Fibroblast of lung (primary cell): ENCODE results near the gene ORC4. TPM values are rescaled to one million over a fixed set of nuclear protein-coding genes. Genes with fewer than 3 reads are reported as not detected.

Experiments
- DNase-seq, 2 donors: peaks; one replicate each; pipeline versions ENCODE4 v3.0.0 to v3.0.0-alpha.2; 2010; ENCODE audit warnings: low read depth in 2 of 2
- H2AFZ ChIP-seq: 2 replicates; pipeline ENCODE4 v1.5.1; 2012; ENCODE audit warnings: low read length, control low read depth, inconsistent platforms
- H3K27ac ChIP-seq: 2 replicates; pipeline ENCODE4 v1.5.1; 2011; ENCODE audit warnings: low read length, control low read depth; ENCODE audit not compliant: insufficient read depth
- H3K27me3 ChIP-seq: 2 replicates; pipeline ENCODE4 v1.5.1; 2011; ENCODE audit warnings: mild to moderate bottlenecking, low read length; ENCODE audit not compliant: control insufficient read depth, insufficient read depth
- H3K36me3 ChIP-seq: 2 replicates; pipeline ENCODE4 v1.5.1; 2011; ENCODE audit warnings: low read length; ENCODE audit not compliant: control insufficient read depth, insufficient read depth
- H3K4me1 ChIP-seq: 2 replicates; pipeline ENCODE4 v1.5.1; 2011; ENCODE audit warnings: low read length; ENCODE audit not compliant: control insufficient read depth, insufficient read depth; ENCODE audit errors: extremely low read depth
- H3K4me2 ChIP-seq: 2 replicates; pipeline ENCODE4 v1.5.1; 2011; ENCODE audit warnings: low read length, control low read depth; ENCODE audit not compliant: insufficient read depth; ENCODE audit errors: extremely low read depth
- H3K4me3 ChIP-seq, 4 experiments: fragments of 200-600 bp in 1 of 4; sonication (generic) in 1 of 4; replicated peaks in 1 of 4; 2 replicates each; pipeline ENCODE4 v1.5.1; 2011 to 2016; ENCODE audit warnings: low read length in 4 of 4, low read depth in 3 of 4, mild to moderate bottlenecking in 3 of 4, control low read depth in 2 of 4, inconsistent platforms in 1 of 4, mixed read lengths in 1 of 4; ENCODE audit not compliant: insufficient read depth in 1 of 4; ENCODE audit errors: control extremely low read depth in 1 of 4
- H3K79me2 ChIP-seq: 2 replicates; pipeline ENCODE4 v1.5.1; 2012; ENCODE audit warnings: mild to moderate bottlenecking, low read length, inconsistent platforms; ENCODE audit not compliant: control insufficient read depth, insufficient read depth
- H3K9ac ChIP-seq: 2 replicates; pipeline ENCODE4 v1.5.1; 2011; ENCODE audit warnings: mild to moderate bottlenecking, low read length, control low read depth; ENCODE audit not compliant: insufficient read depth
- H3K9me3 ChIP-seq: 2 replicates; pipeline ENCODE4 v1.5.1; 2012; ENCODE audit warnings: low read depth, low read length; ENCODE audit not compliant: control insufficient read depth, insufficient read depth
- H4K20me1 ChIP-seq: 2 replicates; pipeline ENCODE4 v1.5.1; 2011; ENCODE audit warnings: low read length; ENCODE audit not compliant: control insufficient read depth, insufficient read depth; ENCODE audit errors: extremely low read depth
- CTCF ChIP-seq, 2 donors: IDR thresholded peaks in 1 of 2; conservative IDR thresholded peaks in 1 of 2; 1 replicate in 1 of 2; 2 replicates in 1 of 2; pipeline ENCODE4 v1.5.1; 2011 to 2012; ENCODE audit warnings: low read length in 2 of 2, control low read depth in 1 of 2, inconsistent platforms in 1 of 2, low read depth in 1 of 2, mild to moderate bottlenecking in 1 of 2
- EZH2 ChIP-seq: IDR thresholded peaks from 2 replicates; pipeline ENCODE4 v1.5.1; 2012; ENCODE audit warnings: low read length, control low read depth, mild to moderate bottlenecking; ENCODE audit errors: missing control alignments
- polyA plus RNA-seq, 2 donors: library from polyadenylated mRNA; depleted of rRNA in 1 of 2; stranded (reverse) in 1 of 2; unstranded in 1 of 2; fragments of >200 nt; gene quantifications; 2 replicates each; pipeline ENCODE4 v1.2.1, GENCODE V29; 2011 to 2012; ENCODE audit warnings: missing spikeins in 1 of 2
- total RNA-seq: library from RNA; depleted of rRNA; stranded (reverse); fragments of >200 nt; gene quantifications from 2 replicates; pipeline ENCODE4 v1.2.1, GENCODE V29; 2014

Gene ORC4
- total and polyA plus RNA-seq, 2 donors (not counting 1 experiment from before 2014, with no cell fraction given) = 24.3 to 49.0 TPM

DNA sequence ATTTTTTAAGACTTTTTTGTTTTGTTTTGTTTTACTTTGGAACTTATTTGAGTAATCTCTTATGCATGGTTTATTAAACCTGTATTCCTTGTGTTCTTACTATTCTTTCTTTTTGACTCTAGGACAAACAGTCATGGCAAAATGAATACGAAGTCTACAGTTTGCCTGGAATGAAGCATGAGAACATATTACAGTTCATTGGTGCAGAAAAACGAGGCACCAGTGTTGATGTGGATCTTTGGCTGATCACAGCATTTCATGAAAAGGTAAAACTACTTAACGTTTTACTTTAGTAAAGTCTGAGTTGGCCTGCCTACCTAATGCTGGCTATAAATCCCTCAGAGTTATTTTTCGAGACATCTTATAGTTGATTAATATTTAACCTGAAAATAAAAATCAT, 103.4 kb downstream of the ORC4 start:
- Histone ChIP-seq H3K9me3 (no peaks in the 10 kb centered on the region), H3K4me3 (no peak overlapping the region), H3K79me2 (no peaks in the 10 kb centered on the region), H4K20me1 (peaks cover under 1% of the 10 kb centered on the region), H3K27me3 (no peaks in the 10 kb centered on the region), H2AFZ (no peak overlapping the region), H3K27ac (no peak overlapping the region), H3K4me1 (no peaks in the 10 kb centered on the region), H3K4me2 (no peak overlapping the region), H3K9ac (no peak overlapping the region), H3K36me3 (no peaks in the 10 kb centered on the region)
- TF ChIP-seq EZH2 (no peak), CTCF (conservative IDR thresholded peaks at IDR 0.05 in 1 of 2, IDR thresholded peaks at IDR 0.05 in 1 of 2; ENCODE audit: low read depth in 1 of 2, low read length in 2 of 2) (no peak)
- DNase-seq = no peak

DNA sequence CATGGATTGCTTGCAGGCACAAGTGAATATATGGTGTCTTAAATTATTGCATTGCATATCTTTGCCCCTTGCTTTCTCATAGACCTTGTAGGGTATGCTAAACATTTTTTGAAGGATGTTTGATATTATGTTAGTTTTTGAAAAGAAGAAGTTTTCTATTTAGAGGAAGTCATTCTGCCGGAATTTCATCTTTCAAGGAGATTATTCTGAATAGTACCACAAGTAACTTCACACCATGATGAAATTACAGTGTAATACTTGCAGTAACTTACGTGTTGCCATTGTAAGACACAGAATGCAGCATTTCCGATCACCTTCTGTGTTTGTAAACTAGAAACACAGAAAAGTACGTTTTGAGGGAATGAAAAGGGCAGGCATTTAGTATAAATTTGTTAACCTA, 103.8 kb downstream of the ORC4 start:
- H3K4me1 ChIP-seq = no peaks in the 10 kb centered on the region
- DNase-seq = peak in 1 of 2 donors; percentile 21
- no peaks in the 10 kb centered on the region for H3K9me3 ChIP-seq
- no peaks in the 10 kb centered on the region for H3K79me2 ChIP-seq
- H3K27me3 ChIP-seq = no peaks in the 10 kb centered on the region
- no peaks in the 10 kb centered on the region for H4K20me1 ChIP-seq
- H3K9ac ChIP-seq = no peak overlapping the region
- no peak for TF ChIP-seq CTCF (conservative IDR thresholded peaks at IDR 0.05 in 1 of 2, IDR thresholded peaks at IDR 0.05 in 1 of 2; ENCODE audit: low read depth in 1 of 2, low read length in 2 of 2)
- no peaks in the 10 kb centered on the region for H3K36me3 ChIP-seq
- H3K27ac ChIP-seq = no peak overlapping the region
- no peak overlapping the region for H3K4me2 ChIP-seq
- H2AFZ ChIP-seq = no peak overlapping the region
- no peak overlapping the region for H3K4me3 ChIP-seq

GRCh38 chr2:147916067-147916466, 104.5 kb downstream of the ORC4 start:
- Histone ChIP-seq H3K4me1 (no peaks in the 10 kb centered on the region), H3K27ac (no peak overlapping the region), H3K4me3 (no peak overlapping the region), H3K9me3 (no peaks in the 10 kb centered on the region), H3K9ac (no peak overlapping the region), H2AFZ (no peak overlapping the region), H3K27me3 (no peaks in the 10 kb centered on the region), H3K79me2 (no peaks in the 10 kb centered on the region), H3K4me2 (no peak overlapping the region), H4K20me1 (no peaks in the 10 kb centered on the region), H3K36me3 (no peaks in the 10 kb centered on the region)
- TF ChIP-seq CTCF (conservative IDR thresholded peaks at IDR 0.05 in 1 of 2, IDR thresholded peaks at IDR 0.05 in 1 of 2; ENCODE audit: low read depth in 1 of 2, low read length in 2 of 2) = no peak
- no peak for TF ChIP-seq EZH2
- no peak for DNase-seq
